HepG2 (cell line): Measurements from ENCODE around the gene AKR1A1. TPM values are rescaled to one million over a fixed set of nuclear protein-coding genes. Genes with fewer than 3 reads are reported as not detected.

ENCODE experiments used
- BATF2 ChIP-seq: sonication (generic); formaldehyde crosslinking; IDR thresholded peaks from 2 replicates; pipeline ENCODE4 v1.8.0; 2022; ENCODE audit warnings: mild to moderate bottlenecking, missing genetic modification reagents, moderate library complexity
- CREM ChIP-seq, 2 experiments: sonication (generic) in 1 of 2; formaldehyde crosslinking in 1 of 2; IDR thresholded peaks; 2 replicates each; pipeline versions ENCODE4 v1.4.0 to v1.6.1; 2016 to 2020; ENCODE audit warnings: antibody characterized with exemption in 1 of 2, mild to moderate bottlenecking in 1 of 2, missing genetic modification reagents in 1 of 2
- EEA1 ChIP-seq: sonication (generic); formaldehyde crosslinking; IDR thresholded peaks from 2 replicates; pipeline ENCODE4 v1.5.1; 2020; ENCODE audit warnings: mild to moderate bottlenecking, missing genetic modification reagents, borderline replicate concordance
- FLYWCH1 ChIP-seq: sonication (generic); formaldehyde crosslinking; IDR thresholded peaks from 2 replicates; pipeline ENCODE4 v1.8.1; 2023; ENCODE audit warnings: mild to moderate bottlenecking, missing genetic modification reagents
- MAZ ChIP-seq, 2 experiments: sonication (generic) in 1 of 2; formaldehyde crosslinking in 1 of 2; IDR thresholded peaks; 2 replicates each; pipeline versions ENCODE4 v1.5.0 to v1.6.1; 2012 to 2020; ENCODE audit warnings: low read depth in 2 of 2, mild to moderate bottlenecking in 2 of 2, borderline replicate concordance in 1 of 2, improper control_type of control experiment in 1 of 2, low read length in 1 of 2, missing genetic modification reagents in 1 of 2, moderate library complexity in 1 of 2
- MEIS1 ChIP-seq: sonication (generic); formaldehyde crosslinking; IDR thresholded peaks from 2 replicates; pipeline ENCODE4 v1.9.0; 2021; ENCODE audit warnings: mild to moderate bottlenecking, missing genetic modification reagents, moderate library complexity, borderline replicate concordance
- NFIB ChIP-seq: sonication (generic); formaldehyde crosslinking; IDR thresholded peaks from 2 replicates; pipeline ENCODE4 v1.9.0; 2021; ENCODE audit warnings: missing genetic modification reagents, mild to moderate bottlenecking, borderline replicate concordance
- NR2F6 ChIP-seq, 2 experiments: IDR thresholded peaks; 2 replicates each; pipeline ENCODE4 v1.6.1; 2016; ENCODE audit warnings: antibody characterized with exemption in 1 of 2, mild to moderate bottlenecking in 1 of 2
- NR3C1 ChIP-seq: sonication (generic); formaldehyde crosslinking; IDR thresholded peaks from 2 replicates; pipeline ENCODE4 v1.4.0; 2020; ENCODE audit warnings: missing genetic modification reagents
- PHF21A ChIP-seq: sonication (generic); formaldehyde crosslinking; IDR thresholded peaks from 2 replicates; pipeline ENCODE4 v1.5.0; 2020; ENCODE audit warnings: mild to moderate bottlenecking, missing genetic modification reagents
- PRPF4 ChIP-seq: fragments of 200-400 bp; formaldehyde crosslinking; IDR thresholded peaks from 2 replicates; pipeline ENCODE4 v1.6.1; 2016; ENCODE audit warnings: low read length, low read depth; ENCODE audit not compliant: poor library complexity, severe bottlenecking
- RARA ChIP-seq: IDR thresholded peaks from 2 replicates; pipeline ENCODE4 v1.6.1; 2016; ENCODE audit warnings: missing genetic modification reagents, missing compliant biosample characterization
- SYNCRIP ChIP-seq: fragments of 200-400 bp; formaldehyde crosslinking; IDR thresholded peaks from 2 replicates; pipeline ENCODE4 v1.6.1; 2018; ENCODE audit warnings: mild to moderate bottlenecking, low read depth, low read length; ENCODE audit not compliant: insufficient read depth
- TFAP4 ChIP-seq: sonication (generic); IDR thresholded peaks from 2 replicates; pipeline ENCODE4 v1.6.1; 2016; ENCODE audit warnings: low read depth, borderline replicate concordance
- ZNF331 ChIP-seq: sonication (generic); formaldehyde crosslinking; IDR thresholded peaks from 2 replicates; pipeline ENCODE4 v1.4.0; 2020; ENCODE audit warnings: missing genetic modification reagents
- ZNF431 ChIP-seq: sonication (generic); formaldehyde crosslinking; IDR thresholded peaks from 2 replicates; pipeline ENCODE4 v1.9.0; 2022; ENCODE audit warnings: missing genetic modification reagents, low read depth, mild to moderate bottlenecking, borderline replicate concordance
- ZNF557 ChIP-seq: sonication (generic); formaldehyde crosslinking; IDR thresholded peaks from 2 replicates; pipeline ENCODE4 v1.4.0; 2020; ENCODE audit warnings: missing genetic modification reagents
- ZNF660 ChIP-seq: sonication (generic); formaldehyde crosslinking; IDR thresholded peaks from 2 replicates; pipeline ENCODE4 v1.5.1; 2020; ENCODE audit warnings: mild to moderate bottlenecking, low read depth, missing genetic modification reagents, borderline replicate concordance
- ZSCAN25 ChIP-seq: sonication (generic); formaldehyde crosslinking; IDR thresholded peaks from 2 replicates; pipeline ENCODE4 v1.8.0; 2022; ENCODE audit warnings: mild to moderate bottlenecking, missing genetic modification reagents
- polyA plus RNA-seq, 8 experiments: library from polyadenylated mRNA; depleted of rRNA in 3 of 8; stranded (reverse) in 7 of 8; unstranded in 1 of 8; fragments of >200 nt; fragmentation: Illumina TruSeq in 4 of 8; extraction: Trizol in 4 of 8; gene quantifications; 2 replicates each; pipeline versions ENCODE4 v1.2.1 to v1.2.3, GENCODE V29; 2011 to 2016; ENCODE audit warnings: low read depth in 4 of 8, missing spikeins in 1 of 8, mixed read lengths in 1 of 8; ENCODE audit not compliant: insufficient read depth in 1 of 8
- total RNA-seq, 5 experiments: library from RNA; depleted of rRNA; stranded (reverse); fragments of >200 nt; fragmentation: Illumina TruSeq; extraction: Trizol; gene quantifications; 2 replicates each; pipeline ENCODE4 v1.2.3, GENCODE V29; 2016; ENCODE audit warnings: low read depth in 1 of 5
- TF ChIP-seq, protein P1 (sequence below): sonication (generic); formaldehyde crosslinking; IDR thresholded peaks from 2 replicates; pipeline ENCODE4 v1.4.0; 2020; ENCODE audit warnings: low read depth, missing genetic modification reagents
- TF ChIP-seq, protein P2 (sequence below): sonication (generic); formaldehyde crosslinking; IDR thresholded peaks from 2 replicates; pipeline ENCODE4 v1.4.0; 2020; ENCODE audit warnings: missing genetic modification reagents, borderline replicate concordance

Gene AKR1A1
- total and polyA plus RNA-seq, 2 of the 13 experiments (the other 11 are each of a cell fraction or from before 2014, with no cell fraction given): 181 to 217 TPM

DNA sequence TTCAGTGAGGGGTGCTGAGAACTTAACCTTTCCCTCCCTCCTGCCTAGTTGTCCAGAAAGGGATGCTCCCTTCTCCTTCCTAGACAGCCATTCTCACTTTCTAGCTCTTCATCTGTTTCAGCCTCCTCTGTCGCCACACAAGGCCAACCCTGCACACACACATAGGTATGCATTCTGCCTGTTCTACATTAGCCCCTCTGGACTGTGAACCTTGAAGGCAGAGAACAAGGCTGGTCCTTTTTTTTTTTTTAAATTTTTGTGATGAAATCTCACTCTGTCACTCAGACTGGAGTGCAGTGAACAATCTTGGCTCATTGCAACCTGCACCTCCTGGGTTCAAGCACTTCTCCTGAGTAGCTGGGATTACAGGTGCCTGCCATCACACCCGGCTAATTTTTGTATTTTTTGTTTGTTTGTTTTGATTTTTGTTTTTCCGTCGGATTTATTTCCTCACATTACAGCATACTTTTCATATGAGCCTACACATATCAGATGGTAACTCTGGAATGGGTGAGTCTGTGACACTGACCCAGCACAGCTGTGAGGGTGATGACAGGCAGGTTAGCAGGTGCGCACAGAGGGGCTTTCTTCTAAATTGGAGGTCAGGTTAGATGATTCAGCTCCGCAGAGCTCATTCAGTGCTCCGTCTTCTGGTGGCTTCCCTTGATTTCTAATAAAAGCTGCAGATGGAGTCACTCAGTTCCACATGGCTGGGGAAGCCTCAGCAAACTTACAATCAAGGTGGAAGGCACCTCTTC is 4.9 kb upstream of the AKR1A1 start (continued):
- TF ChIP-seq, protein P1, sequence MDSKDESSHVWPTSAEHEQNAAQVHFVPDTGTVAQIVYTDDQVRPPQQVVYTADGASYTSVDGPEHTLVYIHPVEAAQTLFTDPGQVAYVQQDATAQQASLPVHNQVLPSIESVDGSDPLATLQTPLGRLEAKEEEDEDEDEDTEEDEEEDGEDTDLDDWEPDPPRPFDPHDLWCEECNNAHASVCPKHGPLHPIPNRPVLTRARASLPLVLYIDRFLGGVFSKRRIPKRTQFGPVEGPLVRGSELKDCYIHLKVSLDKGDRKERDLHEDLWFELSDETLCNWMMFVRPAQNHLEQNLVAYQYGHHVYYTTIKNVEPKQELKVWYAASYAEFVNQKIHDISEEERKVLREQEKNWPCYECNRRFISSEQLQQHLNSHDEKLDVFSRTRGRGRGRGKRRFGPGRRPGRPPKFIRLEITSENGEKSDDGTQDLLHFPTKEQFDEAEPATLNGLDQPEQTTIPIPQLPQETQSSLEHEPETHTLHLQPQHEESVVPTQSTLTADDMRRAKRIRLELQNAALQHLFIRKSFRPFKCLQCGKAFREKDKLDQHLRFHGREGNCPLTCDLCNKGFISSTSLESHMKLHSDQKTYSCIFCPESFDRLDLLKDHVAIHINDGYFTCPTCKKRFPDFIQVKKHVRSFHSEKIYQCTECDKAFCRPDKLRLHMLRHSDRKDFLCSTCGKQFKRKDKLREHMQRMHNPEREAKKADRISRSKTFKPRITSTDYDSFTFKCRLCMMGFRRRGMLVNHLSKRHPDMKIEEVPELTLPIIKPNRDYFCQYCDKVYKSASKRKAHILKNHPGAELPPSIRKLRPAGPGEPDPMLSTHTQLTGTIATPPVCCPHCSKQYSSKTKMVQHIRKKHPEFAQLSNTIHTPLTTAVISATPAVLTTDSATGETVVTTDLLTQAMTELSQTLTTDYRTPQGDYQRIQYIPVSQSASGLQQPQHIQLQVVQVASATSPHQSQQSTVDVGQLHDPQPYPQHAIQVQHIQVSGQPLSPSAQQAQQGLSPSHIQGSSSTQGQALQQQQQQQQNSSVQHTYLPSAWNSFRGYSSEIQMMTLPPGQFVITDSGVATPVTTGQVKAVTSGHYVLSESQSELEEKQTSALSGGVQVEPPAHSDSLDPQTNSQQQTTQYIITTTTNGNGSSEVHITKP (CRISPR knock-in tag): no peak
- no peak for TF ChIP-seq CREM (IDR thresholded peaks at IDR 0.05)
- TF ChIP-seq CREM (CRISPR knock-in tag; IDR thresholded peaks at IDR 0.05): no peak
- no peak for TF ChIP-seq SYNCRIP
- no peak for TF ChIP-seq BATF2
- no peak for TF ChIP-seq FLYWCH1 (CRISPR knock-in tag)
- TF ChIP-seq ZNF431 (CRISPR knock-in tag): no peak
- TF ChIP-seq EEA1 (CRISPR knock-in tag): no peak
- peak; percentile 76; the same call in 1 of the 2 replicates for TF ChIP-seq PHF21A (CRISPR knock-in tag)
- no peak for TF ChIP-seq ZNF331 (CRISPR knock-in tag)
- no peak for TF ChIP-seq ZSCAN25 (CRISPR knock-in tag)
- TF ChIP-seq NR3C1 (CRISPR knock-in tag): no peak
- no peak for TF ChIP-seq TFAP4
- no peak for TF ChIP-seq PRPF4
- TF ChIP-seq MEIS1 (CRISPR knock-in tag): 0 out of 2 replicates have a peak, but pooled peaks have one; percentile 39
- TF ChIP-seq NR2F6 (IDR thresholded peaks at IDR 0.05): no peak
- peak; percentile 47; the same call in 1 of the 2 replicates for TF ChIP-seq NR2F6 (CRISPR knock-in tag; IDR thresholded peaks at IDR 0.05)
- no peak for TF ChIP-seq ZNF557
- TF ChIP-seq MAZ (IDR thresholded peaks at IDR 0.05; ENCODE audit: borderline replicate concordance, low read depth, low read length): no peak
- no peak for TF ChIP-seq MAZ (CRISPR knock-in tag; IDR thresholded peaks at IDR 0.05; ENCODE audit: low read depth)
- TF ChIP-seq NFIB (CRISPR knock-in tag): no peak
- 0 out of 2 replicates have a peak, but pooled peaks have one; percentile 27 for TF ChIP-seq RARA (CRISPR knock-in tag)
- TF ChIP-seq ZNF660 (CRISPR knock-in tag): no peak
- TF ChIP-seq, protein P2, sequence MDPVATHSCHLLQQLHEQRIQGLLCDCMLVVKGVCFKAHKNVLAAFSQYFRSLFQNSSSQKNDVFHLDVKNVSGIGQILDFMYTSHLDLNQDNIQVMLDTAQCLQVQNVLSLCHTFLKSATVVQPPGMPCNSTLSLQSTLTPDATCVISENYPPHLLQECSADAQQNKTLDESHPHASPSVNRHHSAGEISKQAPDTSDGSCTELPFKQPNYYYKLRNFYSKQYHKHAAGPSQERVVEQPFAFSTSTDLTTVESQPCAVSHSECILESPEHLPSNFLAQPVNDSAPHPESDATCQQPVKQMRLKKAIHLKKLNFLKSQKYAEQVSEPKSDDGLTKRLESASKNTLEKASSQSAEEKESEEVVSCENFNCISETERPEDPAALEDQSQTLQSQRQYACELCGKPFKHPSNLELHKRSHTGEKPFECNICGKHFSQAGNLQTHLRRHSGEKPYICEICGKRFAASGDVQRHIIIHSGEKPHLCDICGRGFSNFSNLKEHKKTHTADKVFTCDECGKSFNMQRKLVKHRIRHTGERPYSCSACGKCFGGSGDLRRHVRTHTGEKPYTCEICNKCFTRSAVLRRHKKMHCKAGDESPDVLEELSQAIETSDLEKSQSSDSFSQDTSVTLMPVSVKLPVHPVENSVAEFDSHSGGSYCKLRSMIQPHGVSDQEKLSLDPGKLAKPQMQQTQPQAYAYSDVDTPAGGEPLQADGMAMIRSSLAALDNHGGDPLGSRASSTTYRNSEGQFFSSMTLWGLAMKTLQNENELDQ (CRISPR knock-in tag): no peak
